ENCODE data around the gene AK9.

AK9 gene

DNA sequence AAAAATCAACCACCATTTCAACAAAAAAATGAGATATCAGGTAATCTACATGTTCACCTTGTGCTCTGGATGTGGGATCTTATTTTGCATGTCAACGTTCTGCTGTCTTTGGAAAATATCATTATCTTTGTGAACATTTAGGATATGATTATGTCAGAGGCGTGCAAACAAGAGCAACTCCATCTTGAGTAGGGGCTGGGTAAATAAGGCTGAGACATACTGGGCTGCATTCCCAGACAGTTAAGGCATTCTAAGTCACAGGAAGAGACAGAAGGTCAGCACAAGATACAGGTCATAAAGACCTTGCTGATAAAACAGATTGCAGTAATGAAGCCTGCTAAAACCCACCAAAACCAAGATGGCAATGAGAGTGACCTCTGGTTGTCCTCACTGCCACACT, 179.2 kb downstream of the AK9 start:
- TF ChIP-seq SNAI2 (CRISPR knock-in tag; IDR thresholded peaks at IDR 0.05), result peak; percentile 34; the same call in 1 of the 2 replicates
- peak; percentile 82; the same call in 1 of the 2 replicates for TF ChIP-seq ZFP3 (CRISPR knock-in tag; IDR thresholded peaks at IDR 0.05)
- TF ChIP-seq ZFP30 (CRISPR knock-in tag; IDR thresholded peaks at IDR 0.05), result no peak
- no peak for ATAC-seq

- TF ChIP-seq GLIS3 (CRISPR knock-in tag; IDR thresholded peaks at IDR 0.05) (no peak), PATZ1 (CRISPR knock-in tag; IDR thresholded peaks at IDR 0.05; ENCODE audit: borderline replicate concordance) (no peak), TOX (CRISPR knock-in tag; IDR thresholded peaks at IDR 0.05; ENCODE audit: borderline replicate concordance) (no peak), BACH2 (CRISPR knock-in tag; IDR thresholded peaks at IDR 0.05; ENCODE audit: borderline replicate concordance) (no peak), CSDC2 (CRISPR knock-in tag; IDR thresholded peaks at IDR 0.05) (no peak), ZFP3 (CRISPR knock-in tag; IDR thresholded peaks at IDR 0.05) (no peak), ISL1 (CRISPR knock-in tag; IDR thresholded peaks at IDR 0.05) (no peak), ESRRG (CRISPR knock-in tag; IDR thresholded peaks at IDR 0.05) (no peak), ARNTL (CRISPR knock-in tag; IDR thresholded peaks at IDR 0.05; ENCODE audit: borderline replicate concordance, low read depth) (no peak), TCF4 (CRISPR knock-in tag; IDR thresholded peaks at IDR 0.05; ENCODE audit: borderline replicate concordance) (no peak), ZNF70 (CRISPR knock-in tag; IDR thresholded peaks at IDR 0.05) (no peak), ZNF8 (CRISPR knock-in tag; IDR thresholded peaks at IDR 0.05) (no peak)
- TF ChIP-seq, protein P1, sequence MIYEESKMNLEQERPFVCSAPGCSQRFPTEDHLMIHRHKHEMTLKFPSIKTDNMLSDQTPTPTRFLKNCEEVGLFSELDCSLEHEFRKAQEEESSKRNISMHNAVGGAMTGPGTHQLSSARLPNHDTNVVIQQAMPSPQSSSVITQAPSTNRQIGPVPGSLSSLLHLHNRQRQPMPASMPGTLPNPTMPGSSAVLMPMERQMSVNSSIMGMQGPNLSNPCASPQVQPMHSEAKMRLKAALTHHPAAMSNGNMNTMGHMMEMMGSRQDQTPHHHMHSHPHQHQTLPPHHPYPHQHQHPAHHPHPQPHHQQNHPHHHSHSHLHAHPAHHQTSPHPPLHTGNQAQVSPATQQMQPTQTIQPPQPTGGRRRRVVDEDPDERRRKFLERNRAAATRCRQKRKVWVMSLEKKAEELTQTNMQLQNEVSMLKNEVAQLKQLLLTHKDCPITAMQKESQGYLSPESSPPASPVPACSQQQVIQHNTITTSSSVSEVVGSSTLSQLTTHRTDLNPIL (CRISPR knock-in tag; IDR thresholded peaks at IDR 0.05; ENCODE audit: low read depth), result no peak
- TF ChIP-seq, protein P2, sequence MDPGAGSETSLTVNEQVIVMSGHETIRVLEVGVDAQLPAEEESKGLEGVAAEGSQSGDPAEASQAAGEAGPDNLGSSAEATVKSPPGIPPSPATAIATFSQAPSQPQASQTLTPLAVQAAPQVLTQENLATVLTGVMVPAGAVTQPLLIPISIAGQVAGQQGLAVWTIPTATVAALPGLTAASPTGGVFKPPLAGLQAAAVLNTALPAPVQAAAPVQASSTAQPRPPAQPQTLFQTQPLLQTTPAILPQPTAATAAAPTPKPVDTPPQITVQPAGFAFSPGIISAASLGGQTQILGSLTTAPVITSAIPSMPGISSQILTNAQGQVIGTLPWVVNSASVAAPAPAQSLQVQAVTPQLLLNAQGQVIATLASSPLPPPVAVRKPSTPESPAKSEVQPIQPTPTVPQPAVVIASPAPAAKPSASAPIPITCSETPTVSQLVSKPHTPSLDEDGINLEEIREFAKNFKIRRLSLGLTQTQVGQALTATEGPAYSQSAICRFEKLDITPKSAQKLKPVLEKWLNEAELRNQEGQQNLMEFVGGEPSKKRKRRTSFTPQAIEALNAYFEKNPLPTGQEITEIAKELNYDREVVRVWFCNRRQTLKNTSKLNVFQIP (CRISPR knock-in tag; IDR thresholded peaks at IDR 0.05; ENCODE audit: borderline replicate concordance, low read depth), result no peak
- TF ChIP-seq, protein P3, sequence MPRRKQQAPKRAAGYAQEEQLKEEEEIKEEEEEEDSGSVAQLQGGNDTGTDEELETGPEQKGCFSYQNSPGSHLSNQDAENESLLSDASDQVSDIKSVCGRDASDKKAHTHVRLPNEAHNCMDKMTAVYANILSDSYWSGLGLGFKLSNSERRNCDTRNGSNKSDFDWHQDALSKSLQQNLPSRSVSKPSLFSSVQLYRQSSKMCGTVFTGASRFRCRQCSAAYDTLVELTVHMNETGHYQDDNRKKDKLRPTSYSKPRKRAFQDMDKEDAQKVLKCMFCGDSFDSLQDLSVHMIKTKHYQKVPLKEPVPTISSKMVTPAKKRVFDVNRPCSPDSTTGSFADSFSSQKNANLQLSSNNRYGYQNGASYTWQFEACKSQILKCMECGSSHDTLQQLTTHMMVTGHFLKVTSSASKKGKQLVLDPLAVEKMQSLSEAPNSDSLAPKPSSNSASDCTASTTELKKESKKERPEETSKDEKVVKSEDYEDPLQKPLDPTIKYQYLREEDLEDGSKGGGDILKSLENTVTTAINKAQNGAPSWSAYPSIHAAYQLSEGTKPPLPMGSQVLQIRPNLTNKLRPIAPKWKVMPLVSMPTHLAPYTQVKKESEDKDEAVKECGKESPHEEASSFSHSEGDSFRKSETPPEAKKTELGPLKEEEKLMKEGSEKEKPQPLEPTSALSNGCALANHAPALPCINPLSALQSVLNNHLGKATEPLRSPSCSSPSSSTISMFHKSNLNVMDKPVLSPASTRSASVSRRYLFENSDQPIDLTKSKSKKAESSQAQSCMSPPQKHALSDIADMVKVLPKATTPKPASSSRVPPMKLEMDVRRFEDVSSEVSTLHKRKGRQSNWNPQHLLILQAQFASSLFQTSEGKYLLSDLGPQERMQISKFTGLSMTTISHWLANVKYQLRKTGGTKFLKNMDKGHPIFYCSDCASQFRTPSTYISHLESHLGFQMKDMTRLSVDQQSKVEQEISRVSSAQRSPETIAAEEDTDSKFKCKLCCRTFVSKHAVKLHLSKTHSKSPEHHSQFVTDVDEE (CRISPR knock-in tag; IDR thresholded peaks at IDR 0.05), result no peak
- ATAC-seq, result no peak
Observed at GRCh38 chr6:109510358-109510757, 180.6 kb downstream of the AK9 start.

DNA sequence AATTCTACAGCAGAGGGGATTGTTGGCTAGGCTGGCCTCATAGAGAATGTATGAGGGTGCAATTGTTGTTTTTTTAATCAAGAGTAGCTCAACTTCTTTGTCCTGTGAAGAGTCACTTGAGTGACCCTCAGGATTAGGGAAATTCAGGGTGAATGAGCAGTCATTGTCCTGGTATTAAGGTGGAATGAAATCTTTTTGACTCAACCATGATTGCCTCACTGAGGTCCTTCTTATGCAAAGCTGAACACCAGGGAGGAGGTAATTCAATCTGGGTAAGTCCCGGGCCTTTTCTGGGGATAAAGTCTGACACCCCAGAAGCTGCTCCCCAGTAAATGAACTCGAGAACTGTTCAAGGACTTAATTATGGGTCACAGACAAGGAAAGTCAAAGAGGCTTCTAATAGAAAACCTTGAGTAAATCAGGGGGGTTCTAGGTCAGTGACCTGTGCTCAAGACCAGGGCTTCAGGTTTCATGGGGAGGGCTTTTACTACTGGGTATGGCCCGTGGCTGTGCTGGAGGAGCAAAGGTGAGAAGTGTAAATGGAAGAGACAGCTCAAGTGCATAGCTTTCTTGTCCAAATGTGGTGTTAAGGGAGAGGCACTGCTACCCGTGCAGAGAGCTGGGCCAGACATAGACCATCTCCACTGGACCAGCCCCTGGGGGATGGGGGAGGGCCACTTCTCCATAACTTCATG, 182.7 kb downstream of the AK9 start:
- no peak for ATAC-seq
- TF ChIP-seq ISL1 (CRISPR knock-in tag; IDR thresholded peaks at IDR 0.05), result no peak
- TF ChIP-seq, protein P1 (CRISPR knock-in tag; IDR thresholded peaks at IDR 0.05; ENCODE audit: low read depth), result no peak

DNA sequence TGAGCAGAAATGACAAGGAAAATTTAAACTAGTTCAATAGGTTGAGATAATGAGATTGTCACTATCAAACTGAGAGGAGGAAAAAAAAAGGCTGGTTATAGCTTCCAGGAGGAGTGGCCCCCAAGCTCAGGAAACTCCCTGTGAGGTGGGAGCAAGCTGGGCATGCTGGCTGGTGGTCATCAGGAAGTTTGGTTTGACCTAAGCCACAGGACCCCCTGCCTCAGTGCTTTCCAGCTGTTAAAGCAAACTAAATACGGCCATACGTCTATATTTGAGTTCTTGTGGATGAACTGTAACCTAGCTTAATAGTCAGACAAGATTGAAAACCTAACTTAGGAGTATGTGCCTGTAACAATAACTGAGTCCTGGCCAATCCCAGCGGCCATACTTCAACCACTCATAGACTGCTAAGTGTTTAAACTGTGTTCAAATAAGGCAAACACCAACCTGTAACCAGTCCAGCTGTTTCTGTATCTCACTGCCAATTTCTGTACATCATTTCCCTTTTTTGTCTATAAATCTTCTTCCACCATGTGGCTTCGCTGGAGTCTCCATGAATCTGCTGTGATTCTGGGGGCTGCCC, 183.4 kb downstream of the AK9 start:
- ATAC-seq, result no peak
- no peak for TF ChIP-seq OSR1 (CRISPR knock-in tag; IDR thresholded peaks at IDR 0.05)
- TF ChIP-seq, protein P1 (CRISPR knock-in tag; IDR thresholded peaks at IDR 0.05; ENCODE audit: low read depth), result no peak
- no peak for TF ChIP-seq CSRNP3 (CRISPR knock-in tag; IDR thresholded peaks at IDR 0.05)
- TF ChIP-seq, protein P3 (CRISPR knock-in tag; IDR thresholded peaks at IDR 0.05), result no peak
- TF ChIP-seq ARNTL (CRISPR knock-in tag; IDR thresholded peaks at IDR 0.05; ENCODE audit: borderline replicate concordance, low read depth), result no peak
- no peak for TF ChIP-seq ZFP3 (CRISPR knock-in tag; IDR thresholded peaks at IDR 0.05)
- no peak for TF ChIP-seq GLIS3 (CRISPR knock-in tag; IDR thresholded peaks at IDR 0.05)
- TF ChIP-seq CSDC2 (CRISPR knock-in tag; IDR thresholded peaks at IDR 0.05), result no peak

Data from SK-N-SH treated with all-trans-retinoic acid at 6 μM for 48 hours (cell line).